PFSK-1 (cell line): ENCODE measurements around the gene TAX1BP3.

Source experiments
- FOXP2 ChIP-seq: optimal IDR thresholded peaks from 2 replicates; pipeline ENCODE3; 2011; ENCODE audit warnings: borderline replicate concordance, control low read depth, inconsistent platforms; ENCODE audit not compliant: insufficient read depth; ENCODE audit errors: extremely low read length, extremely low read depth
- POLR2AphosphoS5 ChIP-seq: IDR thresholded peaks from 2 replicates; pipeline ENCODE4 v1.6.1; 2012; ENCODE audit warnings: low read depth, mild to moderate bottlenecking, control low read depth, low read length, moderate library complexity
- SIN3A ChIP-seq: IDR thresholded peaks from 2 replicates; pipeline ENCODE4 v1.6.1; 2012; ENCODE audit warnings: mild to moderate bottlenecking, low read length, moderate library complexity, borderline replicate concordance; ENCODE audit not compliant: insufficient read depth
- TAF1 ChIP-seq: IDR thresholded peaks from 2 replicates; pipeline ENCODE4 v1.6.1; 2012; ENCODE audit warnings: low read length, control low read depth, borderline replicate concordance; ENCODE audit not compliant: insufficient read depth
- TF ChIP-seq, protein P1 (sequence below), 2 experiments: IDR thresholded peaks; 2 replicates each; pipeline versions ENCODE4 v1.6.1 to v1.8.0; 2011 to 2012; ENCODE audit warnings: low read depth in 2 of 2, low read length in 2 of 2, control low read depth in 1 of 2, inconsistent platforms in 1 of 2, mild to moderate bottlenecking in 1 of 2, moderate library complexity in 1 of 2; ENCODE audit not compliant: insufficient read depth in 1 of 2

The TAX1BP3 gene

DNA sequence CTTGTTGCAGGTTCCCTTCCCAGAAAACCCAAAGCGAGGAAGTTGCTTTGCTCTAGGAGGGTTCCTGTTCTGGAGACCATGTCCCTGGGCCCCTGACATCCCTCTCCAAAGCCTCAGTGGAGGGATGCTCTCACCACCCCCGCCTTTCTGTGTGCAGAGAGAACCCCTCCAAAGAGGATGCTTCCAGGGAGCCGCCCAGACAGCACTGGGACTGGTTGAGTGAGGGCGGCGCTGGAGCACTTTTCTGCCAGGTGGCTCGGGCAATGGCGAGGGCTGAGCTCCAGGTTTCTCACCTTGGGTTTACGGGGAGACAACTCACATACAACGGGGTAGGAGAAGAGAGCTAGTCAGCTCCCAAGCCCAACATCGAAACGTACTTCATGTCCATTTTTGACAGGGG is 7.5 kb upstream of the TAX1BP3 start:
- TF ChIP-seq FOXP2 (no peak), SIN3A (no peak), TAF1 (no peak), POLR2AphosphoS5 (no peak)
- TF ChIP-seq, protein P1, sequence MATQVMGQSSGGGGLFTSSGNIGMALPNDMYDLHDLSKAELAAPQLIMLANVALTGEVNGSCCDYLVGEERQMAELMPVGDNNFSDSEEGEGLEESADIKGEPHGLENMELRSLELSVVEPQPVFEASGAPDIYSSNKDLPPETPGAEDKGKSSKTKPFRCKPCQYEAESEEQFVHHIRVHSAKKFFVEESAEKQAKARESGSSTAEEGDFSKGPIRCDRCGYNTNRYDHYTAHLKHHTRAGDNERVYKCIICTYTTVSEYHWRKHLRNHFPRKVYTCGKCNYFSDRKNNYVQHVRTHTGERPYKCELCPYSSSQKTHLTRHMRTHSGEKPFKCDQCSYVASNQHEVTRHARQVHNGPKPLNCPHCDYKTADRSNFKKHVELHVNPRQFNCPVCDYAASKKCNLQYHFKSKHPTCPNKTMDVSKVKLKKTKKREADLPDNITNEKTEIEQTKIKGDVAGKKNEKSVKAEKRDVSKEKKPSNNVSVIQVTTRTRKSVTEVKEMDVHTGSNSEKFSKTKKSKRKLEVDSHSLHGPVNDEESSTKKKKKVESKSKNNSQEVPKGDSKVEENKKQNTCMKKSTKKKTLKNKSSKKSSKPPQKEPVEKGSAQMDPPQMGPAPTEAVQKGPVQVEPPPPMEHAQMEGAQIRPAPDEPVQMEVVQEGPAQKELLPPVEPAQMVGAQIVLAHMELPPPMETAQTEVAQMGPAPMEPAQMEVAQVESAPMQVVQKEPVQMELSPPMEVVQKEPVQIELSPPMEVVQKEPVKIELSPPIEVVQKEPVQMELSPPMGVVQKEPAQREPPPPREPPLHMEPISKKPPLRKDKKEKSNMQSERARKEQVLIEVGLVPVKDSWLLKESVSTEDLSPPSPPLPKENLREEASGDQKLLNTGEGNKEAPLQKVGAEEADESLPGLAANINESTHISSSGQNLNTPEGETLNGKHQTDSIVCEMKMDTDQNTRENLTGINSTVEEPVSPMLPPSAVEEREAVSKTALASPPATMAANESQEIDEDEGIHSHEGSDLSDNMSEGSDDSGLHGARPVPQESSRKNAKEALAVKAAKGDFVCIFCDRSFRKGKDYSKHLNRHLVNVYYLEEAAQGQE (IDR thresholded peaks at IDR 0.05; ENCODE audit: insufficient read depth in 1 of 2, low read depth in 2 of 2, low read length in 2 of 2), result no peak

DNA sequence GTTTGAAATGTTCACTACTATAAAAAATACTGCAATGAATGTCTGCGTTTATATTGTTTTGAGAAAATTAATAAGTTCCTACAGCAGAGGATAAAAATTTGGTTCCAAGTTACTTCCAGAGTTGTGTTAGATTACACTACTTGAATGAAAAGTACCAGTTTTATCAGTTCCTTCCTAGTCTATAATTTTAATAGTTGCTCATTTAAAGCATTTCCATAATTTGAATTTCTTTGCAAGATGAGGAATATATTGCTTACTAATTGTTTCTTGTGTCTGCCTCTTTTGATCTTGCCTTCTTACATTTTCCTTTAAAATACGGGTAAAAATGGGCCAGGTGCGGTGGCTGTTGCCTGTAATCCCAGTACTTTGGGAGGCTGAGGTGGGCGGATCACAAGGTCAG is 4.2 kb upstream of the TAX1BP3 start:
- no peak for TF ChIP-seq POLR2AphosphoS5
- no peak for TF ChIP-seq FOXP2
- TF ChIP-seq, protein P1 (IDR thresholded peaks at IDR 0.05; ENCODE audit: insufficient read depth in 1 of 2, low read depth in 2 of 2, low read length in 2 of 2), result no peak
- TF ChIP-seq SIN3A, result no peak
- no peak for TF ChIP-seq TAF1

DNA sequence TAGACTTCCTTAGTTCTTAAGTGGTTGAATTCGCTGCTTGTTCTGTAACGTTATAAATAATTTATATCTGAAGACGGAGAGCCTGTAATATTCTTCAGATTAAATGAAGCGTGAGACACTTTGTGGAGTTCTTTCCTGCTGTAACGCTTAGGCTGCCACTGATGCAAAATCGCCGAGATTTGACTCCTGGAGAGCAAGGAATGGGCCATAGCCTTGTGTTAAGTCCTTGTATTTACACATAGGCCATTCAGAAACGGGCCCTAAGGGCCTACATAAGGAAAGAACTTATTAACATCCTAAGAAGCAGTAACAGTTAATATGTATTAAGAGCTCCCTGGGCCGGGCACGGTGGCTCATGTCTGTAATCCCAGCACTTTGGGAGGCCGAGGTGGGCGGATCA is 1.2 kb upstream of the TAX1BP3 start:
- no peak; the same call in 1 of the 2 replicates for TF ChIP-seq POLR2AphosphoS5

DNA sequence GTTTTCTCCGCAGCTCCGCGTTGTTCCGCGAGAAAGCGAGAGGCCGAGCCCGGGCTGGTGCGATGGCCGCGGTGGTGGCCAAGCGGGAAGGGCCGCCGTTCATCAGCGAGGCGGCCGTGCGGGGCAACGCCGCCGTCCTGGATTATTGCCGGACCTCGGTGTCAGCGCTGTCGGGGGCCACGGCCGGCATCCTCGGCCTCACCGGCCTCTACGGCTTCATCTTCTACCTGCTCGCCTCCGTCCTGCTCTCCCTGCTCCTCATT is 638 bp upstream of the TAX1BP3 start:
- TF ChIP-seq SIN3A, result no peak
- no peak for TF ChIP-seq POLR2AphosphoS5
- TF ChIP-seq FOXP2, result no peak
- TF ChIP-seq, protein P1 (IDR thresholded peaks at IDR 0.05; ENCODE audit: insufficient read depth in 1 of 2, low read depth in 2 of 2, low read length in 2 of 2), result no peak
- TF ChIP-seq TAF1, result no peak

DNA sequence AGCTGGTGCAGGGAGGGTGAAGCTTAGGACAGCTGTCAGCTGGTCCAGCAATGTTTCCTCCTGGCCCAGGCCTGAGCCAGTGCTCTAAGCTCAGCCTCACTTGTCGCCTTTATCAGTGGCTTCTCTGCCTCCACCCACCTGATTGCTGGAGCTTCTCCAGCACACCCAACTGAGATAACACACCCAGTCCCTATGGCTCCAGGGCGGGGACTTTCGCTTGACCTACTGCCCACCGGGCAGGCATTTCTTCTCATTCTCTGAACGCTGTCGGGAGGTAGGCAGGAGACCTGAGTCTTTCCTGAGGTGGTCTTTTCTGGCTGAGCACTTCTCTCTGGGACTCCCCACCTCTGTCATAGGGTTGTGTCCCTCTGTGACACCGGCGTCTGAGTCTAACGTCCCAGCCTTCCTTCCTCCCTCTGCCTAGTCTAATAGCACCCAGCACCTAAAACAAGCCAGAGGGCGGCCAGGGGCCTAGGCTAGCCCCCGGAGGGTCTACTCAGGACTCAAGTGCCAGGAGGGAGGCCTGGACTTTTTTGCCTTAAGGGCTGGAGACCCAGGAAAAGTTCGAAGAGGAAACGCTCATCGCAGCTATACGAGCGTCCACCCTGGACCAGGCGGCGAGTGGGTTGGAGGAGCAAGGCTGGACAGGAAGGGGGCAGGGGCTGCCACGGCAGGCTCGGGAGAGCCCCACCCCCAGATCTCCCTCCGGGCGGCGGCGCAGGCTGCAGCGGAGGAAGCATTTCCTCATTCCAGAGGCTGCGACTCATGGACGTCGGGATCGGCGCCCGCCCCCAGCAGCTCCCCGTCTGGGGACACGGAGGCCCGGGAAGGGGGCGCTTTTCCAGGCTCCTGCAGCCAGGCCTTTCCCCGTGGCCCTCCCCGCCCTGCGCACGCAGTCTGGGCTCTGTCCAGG is 756 bp downstream of the TAX1BP3 start:
- peak; percentile 64; the same call in 1 of the 2 replicates for TF ChIP-seq SIN3A
- no peak for TF ChIP-seq TAF1
- TF ChIP-seq, protein P1 (IDR thresholded peaks at IDR 0.05; ENCODE audit: insufficient read depth in 1 of 2, low read depth in 2 of 2, low read length in 2 of 2), result peak in 1 of 2 experiments; percentile 10; a peak in 1 of 4 replicates
- TF ChIP-seq POLR2AphosphoS5, result peak; percentile 73
- TF ChIP-seq FOXP2, result no peak
